NCI-H2227 treated with DMSO at 0.1 percent for 48 hours (cell line): ENCODE results near the gene MEGF9.
"Not testable (repeated sequence)": the region's sequence is repeated elsewhere in the genome, so short reads cannot be mapped to it uniquely, and the experiment has no call there.

Experiments used
- DNase-seq: peaks from one replicate; lab custom pipeline; 2025; lab: John Stamatoyannopoulos, UW

The MEGF9 gene

GRCh38 chr9:120571443-120572257, 142.6 kb downstream of the MEGF9 start:
- no peak for DNase-seq

- no peak for DNase-seq
Measured at GRCh38 chr9:120570296-120570695, 144.0 kb downstream of the MEGF9 start.

- DNase-seq = no peak
Measured at GRCh38 chr9:120569556-120569955, 144.7 kb downstream of the MEGF9 start.

- no peak for DNase-seq
Measured at GRCh38 chr9:120568816-120569215, 145.5 kb downstream of the MEGF9 start.

GRCh38 chr9:120567874-120568273, 146.4 kb downstream of the MEGF9 start:
- no peak for DNase-seq

GRCh38 chr9:120567081-120567480, 147.2 kb downstream of the MEGF9 start:
- DNase-seq = no peak

GRCh38 chr9:120564589-120564988, 149.7 kb downstream of the MEGF9 start:
- DNase-seq = no peak

- DNase-seq = no peak
Measured at GRCh38 chr9:120562861-120563443, 151.3 kb downstream of the MEGF9 start.

- no peak for DNase-seq
Measured at GRCh38 chr9:120561709-120562108, 152.6 kb downstream of the MEGF9 start.

- DNase-seq = no peak
Measured at GRCh38 chr9:120559546-120559945, 154.7 kb downstream of the MEGF9 start.

GRCh38 chr9:120558454-120558853, 155.8 kb downstream of the MEGF9 start:
- DNase-seq = no peak

- no peak for DNase-seq
Measured at GRCh38 chr9:120557205-120557604, 157.1 kb downstream of the MEGF9 start.

GRCh38 chr9:120556775-120557174, 157.5 kb downstream of the MEGF9 start:
- DNase-seq = no peak

GRCh38 chr9:120555839-120556238, 158.4 kb downstream of the MEGF9 start:
- no peak for DNase-seq

GRCh38 chr9:120552210-120552704, 162.0 kb downstream of the MEGF9 start:
- DNase-seq = not testable (repeated sequence)
